ENCODE data around the gene KMO.

KMO gene

GRCh38 chr1:241536304-241536703 is 4.1 kb downstream of the KMO start:
- Histone ChIP-seq H3K27me3 (ENCODE audit: control insufficient read depth in 1 of 2, insufficient read depth in 2 of 2, low read length in 2 of 2) (no peaks in the 10 kb centered on the region), H3K36me3 (ENCODE audit: control insufficient read depth in 1 of 2, insufficient read depth in 2 of 2, low read length in 2 of 2) (no peaks in the 10 kb centered on the region), H3K9ac (ENCODE audit: low read depth in 1 of 2, low read length in 2 of 2) (no peak overlapping the region), H3K4me3 (ENCODE audit: low read depth in 1 of 2, low read length in 2 of 2) (no peak overlapping the region), H3K27ac (ENCODE audit: low read depth, low read length) (no peak overlapping the region), H3K9me3 (ENCODE audit: control insufficient read depth in 1 of 2, low read length in 2 of 2) (no peaks in the 10 kb centered on the region), H3K4me1 (ENCODE audit: control insufficient read depth in 1 of 2, insufficient read depth in 2 of 2, low read length in 2 of 2) (peaks cover 0 to 3% of the 10 kb centered on the region in 2 donors)

GRCh38 chr1:241536969-241537368 is 4.8 kb downstream of the KMO start:
- H3K9me3 ChIP-seq (ENCODE audit: control insufficient read depth in 1 of 2, low read length in 2 of 2), result no peaks in the 10 kb centered on the region
- H3K4me1 ChIP-seq (ENCODE audit: control insufficient read depth in 1 of 2, insufficient read depth in 2 of 2, low read length in 2 of 2), result peaks cover 0 to 3% of the 10 kb centered on the region in 2 donors
- H3K4me3 ChIP-seq (ENCODE audit: low read depth in 1 of 2, low read length in 2 of 2), result no peak overlapping the region
- H3K27me3 ChIP-seq (ENCODE audit: control insufficient read depth in 1 of 2, insufficient read depth in 2 of 2, low read length in 2 of 2), result no peaks in the 10 kb centered on the region
- H3K9ac ChIP-seq (ENCODE audit: low read depth in 1 of 2, low read length in 2 of 2), result no peak overlapping the region
- no peaks in the 10 kb centered on the region for H3K36me3 ChIP-seq (ENCODE audit: control insufficient read depth in 1 of 2, insufficient read depth in 2 of 2, low read length in 2 of 2)
- no peak overlapping the region for H3K27ac ChIP-seq (ENCODE audit: low read depth, low read length)

- H3K9me3 ChIP-seq (ENCODE audit: control insufficient read depth in 1 of 2, low read length in 2 of 2), result no peaks in the 10 kb centered on the region
- H3K27me3 ChIP-seq (ENCODE audit: control insufficient read depth in 1 of 2, insufficient read depth in 2 of 2, low read length in 2 of 2), result no peaks in the 10 kb centered on the region
- H3K4me3 ChIP-seq (ENCODE audit: low read depth in 1 of 2, low read length in 2 of 2), result no peak overlapping the region
- no peaks in the 10 kb centered on the region for H3K36me3 ChIP-seq (ENCODE audit: control insufficient read depth in 1 of 2, insufficient read depth in 2 of 2, low read length in 2 of 2)
- H3K9ac ChIP-seq (ENCODE audit: low read depth in 1 of 2, low read length in 2 of 2), result no peak overlapping the region
- no peaks in the 10 kb centered on the region for H3K4me1 ChIP-seq (ENCODE audit: control insufficient read depth in 1 of 2, insufficient read depth in 2 of 2, low read length in 2 of 2)
- no peak overlapping the region for H3K27ac ChIP-seq (ENCODE audit: low read depth, low read length)
Measured at GRCh38 chr1:241542199-241542907, 10.2 kb downstream of the KMO start.

- Histone ChIP-seq H3K4me1 (ENCODE audit: control insufficient read depth in 1 of 2, insufficient read depth in 2 of 2, low read length in 2 of 2) (no peaks in the 10 kb centered on the region), H3K9ac (ENCODE audit: low read depth in 1 of 2, low read length in 2 of 2) (no peak overlapping the region), H3K4me3 (ENCODE audit: low read depth in 1 of 2, low read length in 2 of 2) (no peak overlapping the region)
Measured at GRCh38 chr1:241548008-241548407, 15.8 kb downstream of the KMO start.

GRCh38 chr1:241550318-241550717 is 18.1 kb downstream of the KMO start:
- Histone ChIP-seq H3K4me1 (ENCODE audit: control insufficient read depth in 1 of 2, insufficient read depth in 2 of 2, low read length in 2 of 2) (no peaks in the 10 kb centered on the region), H3K27me3 (ENCODE audit: control insufficient read depth in 1 of 2, insufficient read depth in 2 of 2, low read length in 2 of 2) (no peaks in the 10 kb centered on the region), H3K4me3 (ENCODE audit: low read depth in 1 of 2, low read length in 2 of 2) (no peak overlapping the region), H3K36me3 (ENCODE audit: control insufficient read depth in 1 of 2, insufficient read depth in 2 of 2, low read length in 2 of 2) (no peaks in the 10 kb centered on the region), H3K27ac (ENCODE audit: low read depth, low read length) (no peak overlapping the region), H3K9me3 (ENCODE audit: control insufficient read depth in 1 of 2, low read length in 2 of 2) (no peaks in the 10 kb centered on the region), H3K9ac (ENCODE audit: low read depth in 1 of 2, low read length in 2 of 2) (no peak overlapping the region)

More at GRCh38 chr1:241548008-241548407, 15.8 kb downstream of the KMO start:
- no peaks in the 10 kb centered on the region for H3K36me3 ChIP-seq (ENCODE audit: control insufficient read depth in 1 of 2, insufficient read depth in 2 of 2, low read length in 2 of 2)
- H3K27ac ChIP-seq (ENCODE audit: low read depth, low read length), result no peak overlapping the region
- H3K9me3 ChIP-seq (ENCODE audit: control insufficient read depth in 1 of 2, low read length in 2 of 2), result no peaks in the 10 kb centered on the region
- no peaks in the 10 kb centered on the region for H3K27me3 ChIP-seq (ENCODE audit: control insufficient read depth in 1 of 2, insufficient read depth in 2 of 2, low read length in 2 of 2)

- Histone ChIP-seq H3K36me3 (ENCODE audit: control insufficient read depth in 1 of 2, insufficient read depth in 2 of 2, low read length in 2 of 2) (no peaks in the 10 kb centered on the region), H3K4me1 (ENCODE audit: control insufficient read depth in 1 of 2, insufficient read depth in 2 of 2, low read length in 2 of 2) (no peaks in the 10 kb centered on the region), H3K27ac (ENCODE audit: low read depth, low read length) (no peak overlapping the region), H3K27me3 (ENCODE audit: control insufficient read depth in 1 of 2, insufficient read depth in 2 of 2, low read length in 2 of 2) (no peaks in the 10 kb centered on the region), H3K9ac (ENCODE audit: low read depth in 1 of 2, low read length in 2 of 2) (no peak overlapping the region), H3K4me3 (ENCODE audit: low read depth in 1 of 2, low read length in 2 of 2) (peak overlapping the region in 1 of 2 donors; percentile 44), H3K9me3 (ENCODE audit: control insufficient read depth in 1 of 2, low read length in 2 of 2) (no peaks in the 10 kb centered on the region)
Measured at GRCh38 chr1:241551759-241552638, 19.8 kb downstream of the KMO start.

GRCh38 chr1:241553886-241554592 is 21.9 kb downstream of the KMO start:
- no peaks in the 10 kb centered on the region for H3K36me3 ChIP-seq (ENCODE audit: control insufficient read depth in 1 of 2, insufficient read depth in 2 of 2, low read length in 2 of 2)
- H3K9ac ChIP-seq (ENCODE audit: low read depth in 1 of 2, low read length in 2 of 2), result no peak overlapping the region
- no peaks in the 10 kb centered on the region for H3K4me1 ChIP-seq (ENCODE audit: control insufficient read depth in 1 of 2, insufficient read depth in 2 of 2, low read length in 2 of 2)
- H3K4me3 ChIP-seq (ENCODE audit: low read depth in 1 of 2, low read length in 2 of 2), result no peak overlapping the region
- H3K27me3 ChIP-seq (ENCODE audit: control insufficient read depth in 1 of 2, insufficient read depth in 2 of 2, low read length in 2 of 2), result no peaks in the 10 kb centered on the region
- no peak overlapping the region for H3K27ac ChIP-seq (ENCODE audit: low read depth, low read length)
- no peaks in the 10 kb centered on the region for H3K9me3 ChIP-seq (ENCODE audit: control insufficient read depth in 1 of 2, low read length in 2 of 2)

GRCh38 chr1:241555526-241555925 is 23.3 kb downstream of the KMO start:
- no peaks in the 10 kb centered on the region for H3K27me3 ChIP-seq (ENCODE audit: control insufficient read depth in 1 of 2, insufficient read depth in 2 of 2, low read length in 2 of 2)
- no peak overlapping the region for H3K27ac ChIP-seq (ENCODE audit: low read depth, low read length)
- no peak overlapping the region for H3K4me3 ChIP-seq (ENCODE audit: low read depth in 1 of 2, low read length in 2 of 2)
- no peaks in the 10 kb centered on the region for H3K4me1 ChIP-seq (ENCODE audit: control insufficient read depth in 1 of 2, insufficient read depth in 2 of 2, low read length in 2 of 2)
- no peaks in the 10 kb centered on the region for H3K36me3 ChIP-seq (ENCODE audit: control insufficient read depth in 1 of 2, insufficient read depth in 2 of 2, low read length in 2 of 2)
- H3K9me3 ChIP-seq (ENCODE audit: control insufficient read depth in 1 of 2, low read length in 2 of 2), result no peaks in the 10 kb centered on the region
- H3K9ac ChIP-seq (ENCODE audit: low read depth in 1 of 2, low read length in 2 of 2), result no peak overlapping the region

GRCh38 chr1:241557031-241557430 is 24.9 kb downstream of the KMO start:
- Histone ChIP-seq H3K9me3 (ENCODE audit: control insufficient read depth in 1 of 2, low read length in 2 of 2) (no peaks in the 10 kb centered on the region), H3K27ac (ENCODE audit: low read depth, low read length) (no peak overlapping the region), H3K9ac (ENCODE audit: low read depth in 1 of 2, low read length in 2 of 2) (no peak overlapping the region), H3K4me3 (ENCODE audit: low read depth in 1 of 2, low read length in 2 of 2) (no peak overlapping the region), H3K27me3 (ENCODE audit: control insufficient read depth in 1 of 2, insufficient read depth in 2 of 2, low read length in 2 of 2) (peaks cover 0 to 1% of the 10 kb centered on the region in 2 donors), H3K4me1 (ENCODE audit: control insufficient read depth in 1 of 2, insufficient read depth in 2 of 2, low read length in 2 of 2) (no peaks in the 10 kb centered on the region), H3K36me3 (ENCODE audit: control insufficient read depth in 1 of 2, insufficient read depth in 2 of 2, low read length in 2 of 2) (no peaks in the 10 kb centered on the region)
